Thyroid gland (tissue), 4 donors: Measurements from ENCODE around the gene MS4A12. TPM values are rescaled to one million over a fixed set of nuclear protein-coding genes. Genes with fewer than 3 reads are reported as not detected.
A peak's percentile ranks its signal among the peaks of the same experiment; 100 is the strongest.
"Not testable (repeated sequence)": the region's sequence is repeated elsewhere in the genome, so short reads cannot be mapped to it uniquely, and the experiment has no call there.

Experiments
- DNase-seq, 2 donors: peaks; one replicate each; pipeline ENCODE4 v3.0.0-alpha.2; 2019
- H3K27ac ChIP-seq, 3 donors: fragments of 200-600 bp; sonication (generic); 1 replicate in 2 of 3; 2 replicates in 1 of 3; pipeline ENCODE4 v1.5.1; 2016 to 2019; ENCODE audit warnings: mild to moderate bottlenecking in 1 of 3, moderate library complexity in 1 of 3
- H3K27me3 ChIP-seq: fragments of 200-600 bp; sonication (generic); one replicate; pipeline ENCODE4 v1.5.1; 2019
- H3K36me3 ChIP-seq, 2 donors: fragments of 200-600 bp; sonication (generic); one replicate each; pipeline ENCODE4 v1.5.1; 2016 to 2019
- H3K4me1 ChIP-seq, 2 donors: fragments of 200-600 bp; sonication (generic); one replicate each; pipeline ENCODE4 v1.5.1; 2017 to 2019
- H3K4me3 ChIP-seq, 3 donors: fragments of 200-600 bp; sonication (generic); replicated peaks in 1 of 3; 1 replicate in 2 of 3; 2 replicates in 1 of 3; pipeline ENCODE4 v1.5.1; 2016; ENCODE audit warnings: mild to moderate bottlenecking in 1 of 3
- H3K9me3 ChIP-seq: fragments of 200-600 bp; sonication (generic); one replicate; pipeline ENCODE4 v1.5.1; 2017
- POLR2A ChIP-seq, 2 donors: fragments of 450-650 bp; IDR thresholded peaks; one replicate each; pipeline ENCODE4 v1.6.1; 2017; ENCODE audit warnings: antibody characterized with exemption in 2 of 2, mild to moderate bottlenecking in 2 of 2, moderate library complexity in 1 of 2
- WGBS, 2 donors: methylation state at CpG; one replicate each; pipeline ENCODE4 v1.1.5; 2017; 5-methylcytosine and 5-hydroxymethylcytosine counted together
- intact Hi-C: fragments of 100-400 bp; cut with DNase I; formaldehyde crosslinking; loops from one replicate; pipeline ENCODE4 v1.15.1; 2023
- total RNA-seq, 4 donors: library from RNA; depleted of rRNA; stranded (reverse); fragments of >200 nt; gene quantifications; one replicate each; pipeline ENCODE4 v1.2.3, GENCODE V29; 2016
- TF ChIP-seq, protein P1 (sequence below), 6 experiments: fragments of 200-600 bp in 3 of 6; fragments of 450-650 bp in 3 of 6; sonication (generic) in 3 of 6; IDR thresholded peaks; one replicate each; pipeline ENCODE4 v1.5.1; 2016 to 2019; ENCODE audit warnings: antibody characterized with exemption in 6 of 6, mild to moderate bottlenecking in 2 of 6, inconsistent platforms in 1 of 6, moderate library complexity in 1 of 6

Gene MS4A12
- total RNA-seq, 4 donors from 2014 or later, result not detected

DNA sequence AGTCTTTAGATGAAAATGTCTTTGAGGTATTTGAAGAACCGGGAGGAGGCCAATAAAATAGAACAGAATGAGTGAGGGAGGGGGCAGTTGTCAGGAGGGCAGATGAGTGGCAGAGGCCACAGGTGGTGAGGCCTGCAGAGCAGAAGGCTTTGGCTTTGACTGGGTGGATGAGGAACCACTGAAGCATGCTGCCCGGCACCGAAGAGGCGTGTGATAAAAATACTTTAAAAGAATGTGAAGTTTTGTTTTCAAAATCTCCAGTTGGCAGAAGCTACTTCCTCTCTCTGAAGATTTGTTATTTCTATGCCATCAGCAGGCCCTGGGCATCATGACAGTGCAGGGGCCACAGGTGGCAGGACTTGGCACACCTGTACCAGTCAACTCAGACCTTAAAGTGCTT is 6.3 kb downstream of the MS4A12 start:
- peak overlapping the region in 2 of 3 donors; percentile 35 to 58 for H3K27ac ChIP-seq
- peaks cover 0 to 6% of the 10 kb centered on the region in 2 donors for H3K4me1 ChIP-seq
- H3K36me3 ChIP-seq, result no peaks in the 10 kb centered on the region
- TF ChIP-seq, protein P1, sequence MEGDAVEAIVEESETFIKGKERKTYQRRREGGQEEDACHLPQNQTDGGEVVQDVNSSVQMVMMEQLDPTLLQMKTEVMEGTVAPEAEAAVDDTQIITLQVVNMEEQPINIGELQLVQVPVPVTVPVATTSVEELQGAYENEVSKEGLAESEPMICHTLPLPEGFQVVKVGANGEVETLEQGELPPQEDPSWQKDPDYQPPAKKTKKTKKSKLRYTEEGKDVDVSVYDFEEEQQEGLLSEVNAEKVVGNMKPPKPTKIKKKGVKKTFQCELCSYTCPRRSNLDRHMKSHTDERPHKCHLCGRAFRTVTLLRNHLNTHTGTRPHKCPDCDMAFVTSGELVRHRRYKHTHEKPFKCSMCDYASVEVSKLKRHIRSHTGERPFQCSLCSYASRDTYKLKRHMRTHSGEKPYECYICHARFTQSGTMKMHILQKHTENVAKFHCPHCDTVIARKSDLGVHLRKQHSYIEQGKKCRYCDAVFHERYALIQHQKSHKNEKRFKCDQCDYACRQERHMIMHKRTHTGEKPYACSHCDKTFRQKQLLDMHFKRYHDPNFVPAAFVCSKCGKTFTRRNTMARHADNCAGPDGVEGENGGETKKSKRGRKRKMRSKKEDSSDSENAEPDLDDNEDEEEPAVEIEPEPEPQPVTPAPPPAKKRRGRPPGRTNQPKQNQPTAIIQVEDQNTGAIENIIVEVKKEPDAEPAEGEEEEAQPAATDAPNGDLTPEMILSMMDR (IDR thresholded peaks at IDR 0.05), result no peak
- TF ChIP-seq POLR2A (IDR thresholded peaks at IDR 0.05), result no peak
- no peaks in the 10 kb centered on the region for H3K27me3 ChIP-seq
- WGBS, 2 donors, result 41 to 46% methylated on average over 4 of the region's 4 CpGs
- DNase-seq, result peak; percentile 57 to 60
- H3K4me3 ChIP-seq, result no peak overlapping the region
- no peaks in the 10 kb centered on the region for H3K9me3 ChIP-seq
- intact Hi-C loops, result no loop called here

DNA sequence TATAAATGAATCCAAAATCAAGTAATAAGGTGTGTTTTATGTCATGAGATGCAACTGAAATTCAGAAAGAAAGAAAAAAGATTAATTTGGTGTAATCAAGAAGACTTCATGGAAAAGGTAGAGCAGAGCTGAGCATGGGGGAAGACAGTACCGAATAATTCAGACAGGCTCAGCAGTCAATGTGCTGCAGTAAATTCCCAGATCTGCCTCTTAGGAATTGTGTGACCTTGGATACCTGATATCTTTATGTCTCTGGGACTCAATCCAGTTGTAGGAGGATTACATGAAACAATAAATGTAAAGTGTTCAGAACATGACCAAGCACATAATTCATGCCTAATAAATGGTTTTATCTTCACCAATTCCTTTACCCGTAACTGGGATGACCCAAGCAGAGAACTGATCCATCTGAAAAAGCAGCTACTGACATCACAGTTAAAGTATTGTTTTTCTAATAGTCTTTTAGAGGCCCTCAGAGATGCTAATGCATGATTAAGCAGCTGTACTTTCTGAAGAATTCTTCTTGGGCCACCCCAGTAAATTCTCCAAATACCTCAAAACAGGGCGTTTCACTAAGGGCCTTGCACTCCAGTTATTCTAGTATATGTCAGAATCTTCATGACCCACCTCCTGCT is 7.8 kb downstream of the MS4A12 start:
- Histone ChIP-seq H3K4me3 (no peak overlapping the region), H3K36me3 (no peaks in the 10 kb centered on the region), H3K27ac (peak overlapping the region in 2 of 3 donors; percentile 44 to 45), H3K9me3 (no peaks in the 10 kb centered on the region), H3K4me1 (peaks cover 0 to 6% of the 10 kb centered on the region in 2 donors), H3K27me3 (no peaks in the 10 kb centered on the region)
- TF ChIP-seq POLR2A (IDR thresholded peaks at IDR 0.05), result no peak
- TF ChIP-seq, protein P1 (IDR thresholded peaks at IDR 0.05), result no peak
- intact Hi-C loops, result no loop called here
- 35 to 45% methylated on average over 3 of the region's 3 CpGs for WGBS, 2 donors
- no peak for DNase-seq

DNA sequence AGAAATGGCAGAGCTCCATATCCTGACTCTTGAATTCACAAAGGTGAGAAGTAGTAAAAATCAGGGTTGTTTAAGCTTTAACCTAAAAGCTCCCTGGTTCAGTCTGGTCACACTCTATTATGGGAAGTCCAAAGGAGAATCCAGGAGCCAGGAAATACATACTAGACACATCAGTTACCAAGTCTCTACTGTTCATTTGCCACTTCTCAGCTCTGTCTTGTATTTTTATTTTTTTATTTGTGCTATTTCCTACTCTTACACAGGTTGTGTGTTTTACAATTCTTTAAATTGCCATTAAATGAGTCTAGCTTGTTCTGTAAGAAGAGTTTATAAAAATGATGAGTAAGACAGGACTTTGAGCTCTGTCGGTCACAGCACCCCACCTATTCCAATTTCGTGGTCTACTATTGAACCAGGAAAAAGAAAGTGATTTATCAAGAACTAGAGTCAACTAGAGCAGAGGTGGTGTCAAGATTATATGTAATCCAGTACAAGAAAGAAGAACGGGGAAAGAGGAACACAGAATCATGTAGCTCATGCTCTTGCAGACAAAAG is 9.7 kb downstream of the MS4A12 start:
- intact Hi-C loops, result no loop called here
- DNase-seq, result no peak
- no peaks in the 10 kb centered on the region for H3K36me3 ChIP-seq
- peaks cover 0 to 6% of the 10 kb centered on the region in 2 donors for H3K4me1 ChIP-seq
- no peak overlapping the region for H3K27ac ChIP-seq
- H3K4me3 ChIP-seq, result no peak overlapping the region
- WGBS, 2 donors, result 83 to 86% methylated on average over 3 of the region's 3 CpGs
- no peaks in the 10 kb centered on the region for H3K9me3 ChIP-seq
- TF ChIP-seq POLR2A (IDR thresholded peaks at IDR 0.05), result no peak
- TF ChIP-seq, protein P1 (IDR thresholded peaks at IDR 0.05), result no peak
- H3K27me3 ChIP-seq, result no peaks in the 10 kb centered on the region

DNA sequence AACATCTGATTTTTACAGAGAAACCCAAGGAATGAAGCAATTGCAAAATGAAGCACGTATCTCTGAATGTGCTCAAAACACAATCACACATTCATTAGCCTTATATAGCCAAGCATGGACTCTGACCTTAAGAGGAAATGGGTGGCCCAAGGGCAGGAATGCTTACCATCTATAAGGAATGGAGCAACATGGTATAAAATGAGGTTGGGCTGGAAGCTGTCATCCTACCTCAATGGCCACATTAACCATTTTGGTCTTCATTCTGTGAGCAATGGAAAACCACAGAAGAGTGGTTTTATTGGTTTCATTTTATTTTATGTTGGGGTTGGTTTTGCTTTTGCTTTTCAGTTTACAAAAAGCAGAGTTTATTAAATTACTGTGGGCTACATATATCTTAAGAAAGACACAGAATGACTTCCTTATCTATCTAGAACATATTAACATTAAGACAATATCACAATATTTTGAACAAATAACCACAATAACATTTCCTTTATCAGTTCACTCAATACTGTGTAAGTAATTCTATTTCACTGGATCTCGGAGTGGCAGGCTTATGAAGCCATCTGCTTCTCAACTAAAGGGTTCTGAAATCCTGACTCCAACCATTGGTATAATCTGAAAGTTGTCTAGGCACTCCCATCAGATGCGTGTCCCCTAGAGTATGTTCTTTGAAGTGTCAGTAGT is 11.8 kb downstream of the MS4A12 start:
- Histone ChIP-seq H3K27ac (no peak overlapping the region), H3K4me1 (peaks cover 0 to 6% of the 10 kb centered on the region in 2 donors), H3K9me3 (no peaks in the 10 kb centered on the region), H3K27me3 (no peaks in the 10 kb centered on the region), H3K36me3 (no peaks in the 10 kb centered on the region), H3K4me3 (no peak overlapping the region)
- intact Hi-C loops, result no loop called here
- TF ChIP-seq, protein P1 (IDR thresholded peaks at IDR 0.05), result no peak
- no peak for TF ChIP-seq POLR2A (IDR thresholded peaks at IDR 0.05)
- WGBS, 2 donors, result 76 to 77% methylated on average over 3 of the region's 3 CpGs
- no peak for DNase-seq

DNA sequence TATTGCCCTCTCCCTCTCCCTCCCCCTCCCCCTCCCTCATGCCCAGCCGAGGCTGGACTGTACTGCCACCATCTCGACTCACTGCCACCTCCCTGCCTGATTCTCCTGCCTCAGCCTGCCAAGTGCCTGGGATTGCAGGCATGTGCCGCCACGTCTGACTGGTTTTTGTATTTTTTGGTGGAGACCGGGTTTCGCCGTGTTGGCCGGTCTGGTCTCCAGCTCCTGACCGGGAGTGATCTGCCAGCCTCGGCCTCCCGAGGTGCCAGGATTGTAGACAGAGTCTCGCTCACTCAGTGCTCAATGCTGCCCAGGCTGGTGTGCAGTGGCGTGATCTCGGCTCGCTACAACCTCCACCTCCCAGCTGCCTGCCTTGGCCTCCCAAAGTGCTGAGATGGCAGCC is 17.0 kb downstream of the MS4A12 start:
- H3K36me3 ChIP-seq, DNase-seq, H3K4me1 ChIP-seq, intact Hi-C loops, H3K9me3 ChIP-seq, H3K27me3 ChIP-seq, H3K27ac ChIP-seq, H3K4me3 ChIP-seq: not testable (repeated sequence)
- WGBS, 2 donors, result 71 to 86% methylated on average over 11 to 12 of the region's 15 CpGs

DNA sequence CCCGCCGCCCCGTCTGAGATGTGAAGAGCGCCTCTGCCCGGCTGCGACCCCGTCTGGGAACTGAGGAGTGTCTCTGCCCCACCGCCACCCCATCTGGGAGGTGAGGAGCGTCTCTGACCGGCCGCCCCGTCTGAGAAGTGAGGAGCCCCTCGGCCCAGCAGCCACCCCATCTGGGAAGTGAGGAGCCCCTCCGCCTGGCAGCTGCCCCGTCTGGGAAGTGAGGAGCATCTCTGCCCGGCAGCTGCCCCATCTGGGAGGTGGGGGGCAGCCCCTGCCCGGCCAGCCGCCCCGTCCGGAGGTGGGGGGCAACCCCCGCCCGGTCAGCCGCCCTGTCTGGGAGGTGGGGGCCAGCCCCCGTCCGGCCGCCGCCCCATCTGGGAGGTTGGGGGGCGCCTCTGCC is 17.6 kb downstream of the MS4A12 start:
- not testable (repeated sequence) for DNase-seq

More for the DNA sequence above, 17.6 kb downstream of the MS4A12 start:
- H3K4me3 ChIP-seq, H3K36me3 ChIP-seq, H3K27ac ChIP-seq, H3K27me3 ChIP-seq, H3K4me1 ChIP-seq, intact Hi-C loops, H3K9me3 ChIP-seq: not testable (repeated sequence)
- 90 to 100% methylated on average over 2 to 3 of the region's 28 CpGs for WGBS, 2 donors
